HG02970 (cell line): Measurements from ENCODE around the gene FAM163B.

Experiments
- ATAC-seq: cut with Tn5 transposase; IDR thresholded peaks from one replicate; pipeline ENCODE4 v1.9.1; 2021; ENCODE audit warnings: mild to moderate bottlenecking, moderate library complexity, moderate number of reproducible peaks; ENCODE audit not compliant: unreplicated experiment, low FRiP score

FAM163B gene

DNA sequence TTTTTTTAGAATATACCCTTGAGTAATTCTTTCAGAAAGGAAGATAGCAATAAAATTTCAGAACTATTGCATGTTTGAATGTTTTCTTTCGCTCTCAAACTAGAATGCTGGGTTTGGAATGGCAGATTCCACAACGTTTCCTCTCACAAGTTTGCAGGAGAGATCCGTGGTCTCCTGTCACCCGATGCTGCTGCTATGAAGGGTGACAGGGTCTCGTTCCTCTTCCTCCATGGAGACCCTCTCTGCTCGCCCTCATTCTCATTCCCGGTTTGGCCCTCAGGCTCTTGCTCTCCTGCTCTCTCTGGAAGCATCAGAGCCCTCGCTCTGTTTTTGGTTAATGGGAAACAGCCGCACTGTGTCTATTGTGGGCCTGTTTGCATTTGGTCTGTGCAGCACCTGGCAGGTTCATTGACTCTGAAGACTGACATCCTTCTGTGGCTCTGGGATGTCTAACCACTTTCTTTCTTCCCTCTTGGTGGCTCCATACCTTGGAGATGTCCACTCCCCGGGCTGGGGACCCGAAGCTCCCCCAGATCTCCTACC lies 12.6 kb upstream of the FAM163B start:
- no peak for ATAC-seq

DNA sequence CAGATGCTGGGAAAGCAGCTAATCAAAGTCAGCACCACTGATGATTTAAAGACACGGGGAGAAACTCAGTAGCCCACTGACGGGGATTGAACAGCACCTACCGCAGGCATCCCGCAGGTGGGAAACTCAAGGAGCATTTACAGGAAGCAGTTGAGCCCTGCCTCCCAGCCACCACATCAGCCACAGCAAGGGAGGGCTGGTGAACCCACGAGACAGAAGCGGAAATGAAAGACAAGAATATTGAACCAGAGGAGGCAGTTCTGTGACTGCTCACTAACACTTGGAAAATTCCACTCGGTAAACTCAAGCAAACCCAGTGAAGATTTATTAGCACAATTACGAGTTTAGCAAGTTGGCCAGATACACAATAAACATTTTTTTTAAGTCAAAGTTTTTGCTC lies 10.6 kb upstream of the FAM163B start:
- ATAC-seq: no peak

- no peak for ATAC-seq
Measured at GRCh38 chr9:133618726-133619125, 9.5 kb upstream of the FAM163B start.

DNA sequence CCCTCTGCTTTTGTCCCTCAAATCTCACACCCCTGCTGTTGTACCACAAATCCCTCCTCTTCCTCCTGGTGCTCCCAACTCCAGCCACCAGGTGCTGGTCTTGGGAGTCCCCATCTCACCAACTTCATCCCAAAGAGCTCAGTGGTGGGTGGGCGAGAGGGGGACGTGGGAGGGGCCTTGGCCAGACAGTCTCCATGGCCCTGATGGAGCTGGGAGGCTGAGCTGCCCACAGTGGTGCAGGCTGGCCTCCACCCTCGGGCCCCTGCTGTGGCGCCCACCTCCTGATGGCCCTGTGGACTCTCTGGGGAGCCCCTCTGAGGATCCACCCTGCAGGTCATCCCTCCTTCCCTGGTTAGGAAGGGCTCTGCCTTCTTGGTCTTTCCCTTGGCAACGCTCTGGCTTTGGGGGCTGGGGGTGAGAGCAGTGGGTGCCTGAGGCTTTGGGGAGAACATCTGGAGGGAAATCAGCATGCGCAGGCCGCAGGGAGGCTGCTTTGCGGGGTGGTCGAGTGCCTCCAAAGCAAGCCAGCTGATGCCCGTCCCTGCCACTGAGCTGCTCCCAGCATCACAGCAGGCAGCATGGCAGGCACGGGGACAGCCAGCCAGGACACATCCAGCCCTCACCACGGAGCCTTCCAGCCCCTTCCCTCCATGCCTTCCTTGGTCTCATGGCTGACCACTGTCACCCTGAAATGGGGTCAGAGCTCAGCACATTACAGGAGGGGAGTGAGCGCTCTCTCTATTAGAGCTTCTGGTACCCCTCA lies 7.6 kb upstream of the FAM163B start:
- no peak for ATAC-seq

- ATAC-seq: no peak
Measured at GRCh38 chr9:133615606-133616188, 6.5 kb upstream of the FAM163B start.

DNA sequence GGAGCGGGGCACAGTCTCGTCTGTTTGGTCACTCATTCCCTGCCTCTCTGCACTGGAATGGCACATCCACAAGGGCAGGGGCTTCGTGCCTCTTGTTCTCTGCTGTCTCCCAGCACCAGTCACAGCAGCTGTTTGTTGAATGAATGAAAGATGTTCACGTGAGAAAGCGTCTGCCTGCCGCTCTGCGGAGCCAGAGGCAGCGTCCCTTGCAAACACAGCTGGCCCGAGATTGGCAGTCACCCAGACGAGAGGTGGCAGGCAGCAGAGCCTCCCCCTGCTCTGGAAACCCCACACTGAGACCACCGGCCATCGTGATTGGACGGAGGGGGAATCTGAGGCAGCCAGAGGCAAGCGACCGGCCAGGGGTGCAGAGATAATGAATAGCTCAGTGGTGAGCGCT lies 6.0 kb upstream of the FAM163B start:
- ATAC-seq: no peak

GRCh38 chr9:133614678-133615077 lies 5.5 kb upstream of the FAM163B start:
- no peak for ATAC-seq

DNA sequence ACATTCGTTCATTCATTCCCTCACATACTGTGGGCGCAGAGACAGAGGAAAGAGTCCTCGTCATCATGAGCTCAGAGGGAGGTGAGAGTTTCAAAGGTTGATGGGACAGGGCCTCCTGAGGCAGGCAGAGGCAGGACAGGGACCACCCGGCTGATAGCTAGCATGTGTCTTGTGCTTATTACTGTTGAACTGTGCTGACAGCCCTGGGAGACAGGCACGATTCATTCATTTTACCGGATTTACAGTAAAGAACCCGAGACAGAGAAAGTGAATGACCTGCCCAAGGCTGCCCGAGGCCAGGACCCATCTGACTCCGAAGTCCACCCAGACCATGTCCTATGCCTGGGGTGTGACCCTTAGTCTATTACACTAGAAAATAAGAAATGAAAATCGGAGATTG lies 4.9 kb upstream of the FAM163B start:
- ATAC-seq: no peak

DNA sequence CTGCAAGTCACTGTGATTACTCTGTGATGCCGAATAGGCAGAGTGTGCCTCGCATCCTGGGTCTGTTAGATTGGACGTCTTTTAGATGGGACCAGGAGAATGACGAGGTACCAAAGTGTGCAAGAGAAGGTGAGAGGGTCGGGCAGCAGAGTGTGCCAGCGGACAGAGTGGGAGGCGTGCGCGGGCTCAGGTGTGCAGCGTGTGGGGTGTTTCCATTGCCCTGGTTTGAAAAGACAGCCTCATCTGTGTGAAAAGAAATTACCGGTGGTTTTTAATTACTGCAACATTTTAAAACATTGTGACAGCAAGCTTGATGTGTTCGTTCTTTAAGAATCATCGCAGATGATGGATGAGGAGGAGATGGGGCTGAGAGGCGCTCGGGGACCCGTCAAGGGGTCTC lies 4.2 kb upstream of the FAM163B start:
- ATAC-seq: no peak

GRCh38 chr9:133612816-133613215 lies 3.6 kb upstream of the FAM163B start:
- no peak for ATAC-seq

DNA sequence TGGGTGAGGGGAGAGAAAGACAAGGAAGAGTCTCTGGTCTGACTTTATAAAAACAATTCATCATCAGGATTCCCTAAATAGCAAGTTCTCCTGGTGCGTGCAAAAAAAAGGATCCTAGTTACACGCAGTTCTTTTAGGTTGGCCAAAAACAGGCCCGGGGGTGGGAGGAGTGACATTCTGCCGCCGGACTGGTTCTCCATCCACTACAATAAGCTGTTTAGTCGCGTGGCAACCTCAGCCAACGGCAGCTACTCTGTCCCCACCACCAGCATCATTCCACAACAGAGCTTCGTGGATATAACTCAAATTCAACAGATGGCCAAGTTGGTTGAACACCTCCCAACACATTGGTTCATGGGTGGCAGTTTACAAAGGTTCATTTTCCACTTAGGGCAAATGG lies 2.9 kb upstream of the FAM163B start:
- no peak for ATAC-seq

DNA sequence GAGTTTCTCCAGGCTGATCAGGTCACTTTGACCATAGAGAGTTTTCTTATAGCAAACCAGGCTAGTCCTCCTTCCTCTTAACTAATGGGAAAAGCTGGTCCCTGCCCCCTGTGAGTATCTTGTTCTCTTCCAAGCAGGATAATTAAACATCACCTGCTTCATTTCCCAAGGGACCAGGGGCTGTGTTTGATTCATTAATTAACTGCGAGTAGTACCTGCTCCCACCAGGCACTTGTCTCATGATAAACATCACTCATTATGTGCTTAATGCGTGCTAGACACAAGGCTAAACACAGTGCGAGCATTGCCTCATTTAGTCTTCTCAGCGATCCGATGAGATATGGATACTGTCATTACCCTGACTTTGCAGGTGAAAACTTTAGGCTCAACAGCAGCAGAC lies 1.7 kb upstream of the FAM163B start:
- no peak for ATAC-seq

DNA sequence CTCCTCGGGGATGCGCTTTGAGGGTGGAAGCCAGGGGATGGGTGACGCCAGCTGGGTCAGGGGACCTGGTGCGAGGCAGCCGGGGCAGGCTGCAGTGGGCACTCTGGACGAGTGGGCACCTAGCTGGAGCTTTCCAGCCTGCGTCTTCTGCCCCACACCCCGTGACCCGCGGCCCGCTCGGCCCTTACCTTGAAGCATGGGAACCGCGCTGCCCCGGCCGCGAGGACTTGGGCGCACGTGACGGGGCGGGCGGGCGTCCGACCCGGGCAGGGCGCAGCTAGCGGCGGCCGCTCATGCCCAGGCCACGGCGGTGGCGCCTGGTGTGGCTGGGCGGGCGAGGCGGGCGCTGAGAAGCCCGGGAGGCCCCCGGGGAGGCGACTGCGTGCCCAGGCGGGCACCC lies 300 bp downstream of the FAM163B start:
- ATAC-seq: no peak

- ATAC-seq: no peak
Measured at GRCh38 chr9:133608382-133608781, 807 bp downstream of the FAM163B start.

DNA sequence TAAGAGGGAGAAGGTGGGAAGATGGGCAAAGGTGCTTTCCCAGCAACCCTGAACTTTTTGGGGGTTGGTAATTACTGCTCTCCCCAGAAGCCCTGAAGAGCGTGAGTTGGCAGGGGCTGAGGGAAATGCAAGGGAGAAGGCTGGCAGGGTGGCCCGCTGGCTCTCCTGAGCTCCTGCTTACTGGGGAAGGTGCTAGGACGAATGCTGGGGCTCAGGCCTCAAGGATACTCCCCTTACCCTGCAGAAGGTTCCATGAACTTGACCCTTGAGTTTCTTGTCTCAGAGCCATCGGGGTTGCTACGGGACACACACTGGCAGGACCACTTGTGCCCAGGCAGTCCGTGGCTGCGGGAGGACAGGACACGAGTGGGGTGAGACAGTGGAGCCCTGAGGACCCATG lies 1.2 kb downstream of the FAM163B start:
- no peak for ATAC-seq

DNA sequence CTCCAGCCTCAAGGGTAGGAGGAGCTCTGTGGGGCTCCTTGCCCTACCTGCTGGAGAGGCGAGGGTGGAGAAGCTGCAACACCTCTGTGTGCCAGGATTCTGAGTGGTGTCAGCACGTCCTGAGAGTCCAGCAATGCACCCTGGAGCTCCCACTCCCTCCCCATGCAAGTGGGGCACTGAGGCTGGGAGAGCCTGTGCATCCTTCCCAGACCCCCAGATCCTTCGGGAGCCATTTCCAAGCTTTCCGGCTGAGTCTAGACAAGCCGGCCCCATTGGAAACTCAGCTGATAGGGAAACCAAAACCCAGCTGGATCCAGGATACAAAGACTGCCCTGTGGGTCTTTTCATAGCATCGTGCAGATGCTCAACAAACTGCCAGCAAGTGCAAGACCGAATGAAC lies 1.8 kb downstream of the FAM163B start:
- ATAC-seq: no peak

DNA sequence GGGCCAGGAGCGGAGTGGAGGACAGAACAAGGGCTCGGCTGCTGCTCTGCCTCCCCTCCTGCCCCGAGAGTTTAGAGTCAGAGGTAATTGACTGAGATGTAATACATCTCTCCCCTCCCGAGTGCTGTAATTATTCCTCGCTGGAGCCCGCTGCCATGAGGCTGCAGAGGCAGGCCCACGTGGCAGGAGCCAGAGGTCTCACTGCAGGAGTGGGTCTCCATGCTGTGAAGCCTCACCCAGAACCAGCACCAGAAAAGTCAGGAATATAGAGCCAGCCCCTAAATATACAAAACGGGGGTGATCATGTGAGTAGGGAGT lies 2.5 kb downstream of the FAM163B start:
- ATAC-seq: no peak

DNA sequence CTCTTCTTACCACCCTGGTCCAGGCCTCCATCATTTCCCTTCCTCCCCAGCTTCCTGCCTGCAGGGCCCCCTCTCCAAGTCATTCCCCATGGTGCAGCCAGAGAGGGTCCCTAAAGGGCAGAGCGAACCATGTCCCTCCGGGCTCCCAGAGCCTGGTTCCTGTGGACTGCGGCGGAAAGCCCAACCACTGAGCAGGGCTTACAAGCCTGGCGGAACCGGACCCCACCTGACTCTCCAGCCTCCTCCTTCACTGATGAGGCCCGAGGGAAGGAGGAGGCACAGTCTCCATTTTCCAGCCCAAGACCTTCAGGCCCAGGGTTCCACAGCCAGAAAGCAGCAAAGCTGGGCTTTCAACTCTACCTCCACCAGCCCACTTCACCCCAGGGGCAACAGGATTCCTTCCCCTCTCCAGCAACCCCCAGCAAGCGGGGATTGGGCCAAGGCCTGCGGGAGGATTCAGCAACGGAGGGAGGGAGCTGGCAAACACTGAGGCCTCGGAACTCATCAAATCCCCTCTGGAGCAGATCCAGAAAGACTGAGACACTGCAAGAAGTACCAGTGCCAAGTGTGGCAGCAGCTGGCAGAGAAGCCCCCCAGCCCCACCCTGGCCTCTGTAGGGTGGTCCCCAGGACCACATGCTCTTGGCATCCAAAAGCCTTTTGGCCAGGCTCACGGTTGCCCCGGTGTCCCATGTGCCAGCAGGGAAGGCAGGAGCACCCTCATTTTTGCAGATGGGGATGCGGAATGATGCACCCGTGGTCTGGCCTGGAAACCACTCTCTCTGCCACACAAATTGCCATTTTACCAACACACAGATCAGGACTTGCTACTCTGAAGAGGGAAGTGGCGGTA lies 3.1 kb downstream of the FAM163B start:
- ATAC-seq: no peak

DNA sequence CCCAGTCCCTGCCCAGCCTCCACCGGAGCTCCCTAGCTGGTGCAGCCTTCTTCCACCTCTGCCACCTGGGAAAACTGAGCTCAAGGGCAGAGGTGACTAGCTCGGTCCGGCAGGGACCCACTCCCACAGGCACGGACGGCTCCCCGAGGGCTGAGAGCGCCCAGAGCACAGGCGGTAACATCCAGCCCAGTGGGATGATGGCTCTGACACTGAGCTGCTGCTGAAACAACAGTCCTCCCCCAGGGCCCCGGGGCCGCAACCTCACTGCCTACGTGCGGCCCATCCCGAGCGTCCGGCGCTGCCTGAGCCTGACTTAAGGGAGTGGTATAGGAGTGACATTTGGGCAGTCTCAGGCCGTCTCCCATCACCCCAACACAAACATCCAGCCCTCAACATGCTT lies 3.7 kb downstream of the FAM163B start:
- ATAC-seq: no peak

DNA sequence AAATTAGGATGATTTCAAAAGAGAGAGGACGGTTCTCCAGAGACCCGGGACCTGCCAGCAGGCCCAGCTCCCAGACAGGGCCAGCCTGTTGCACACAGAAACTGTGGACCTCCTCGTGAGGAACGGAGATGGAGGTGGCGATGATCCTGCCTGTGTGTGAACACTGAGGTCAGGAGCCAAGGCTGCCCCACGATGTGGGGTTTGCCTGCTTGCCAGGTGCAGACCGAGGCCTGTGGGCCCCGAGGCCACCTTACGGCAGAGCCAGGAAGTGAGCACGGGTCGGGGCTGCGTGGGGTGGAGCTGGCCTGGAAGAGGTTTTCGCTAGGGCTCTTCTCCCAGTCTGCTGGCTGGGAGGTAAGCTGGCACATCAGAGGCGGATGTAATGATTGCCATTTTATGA lies 4.3 kb downstream of the FAM163B start:
- no peak for ATAC-seq

- ATAC-seq: no peak
Measured at GRCh38 chr9:133604214-133604613, 5.0 kb downstream of the FAM163B start.
